NCI-H2171 treated with DMSO at 0.1 percent for 48 hours (cell line): ENCODE results near the gene NME4.

Source experiments
- DNase-seq: peaks from one replicate; lab custom pipeline; 2025; lab: John Stamatoyannopoulos, UW

The NME4 gene

GRCh38 chr16:363766-364490, 33.1 kb upstream of the NME4 start:
- DNase-seq = no peak

DNA sequence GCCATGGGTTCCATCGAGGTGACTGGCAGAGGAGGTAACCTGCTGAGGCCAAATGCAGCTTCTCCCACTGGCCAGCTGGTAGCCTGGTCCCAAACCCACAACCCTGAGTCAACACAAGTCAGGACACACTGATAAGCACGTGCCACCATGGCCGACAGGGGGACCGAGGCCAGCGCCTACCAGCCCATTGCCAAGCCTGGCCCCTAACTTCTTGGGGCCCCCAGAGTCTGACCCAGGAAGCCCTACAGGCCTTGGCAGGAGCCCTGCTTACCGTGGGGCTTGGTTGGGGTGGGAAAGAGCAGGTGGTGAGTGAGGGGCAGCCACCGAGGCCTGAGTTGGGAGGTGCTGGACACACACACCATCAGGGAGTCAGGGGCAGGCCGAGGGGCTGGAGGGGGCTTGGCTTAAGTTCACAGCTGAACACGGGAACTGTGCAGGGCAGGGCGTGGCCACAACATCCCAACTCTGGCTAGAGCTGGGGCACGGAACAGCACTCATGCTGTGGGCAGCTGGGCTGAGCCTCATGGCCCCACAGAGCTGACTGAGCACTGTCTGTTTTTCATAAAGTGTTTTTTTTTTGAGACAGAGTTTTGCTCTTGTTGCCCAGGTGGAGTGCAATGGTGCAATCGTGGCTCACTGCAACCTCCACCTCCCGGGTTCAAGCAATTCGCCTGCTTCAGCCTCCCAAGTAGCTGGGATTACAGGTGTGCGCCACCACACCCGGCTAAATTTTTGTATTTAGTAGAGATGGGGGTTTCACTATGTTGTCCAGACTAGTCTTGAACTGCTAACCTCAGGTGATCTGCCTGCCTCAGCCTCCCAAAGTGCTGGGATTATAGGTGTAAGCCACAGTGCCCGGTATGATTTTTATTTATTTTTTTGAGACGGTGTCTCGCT, 32.2 kb upstream of the NME4 start:
- DNase-seq = no peak

DNA sequence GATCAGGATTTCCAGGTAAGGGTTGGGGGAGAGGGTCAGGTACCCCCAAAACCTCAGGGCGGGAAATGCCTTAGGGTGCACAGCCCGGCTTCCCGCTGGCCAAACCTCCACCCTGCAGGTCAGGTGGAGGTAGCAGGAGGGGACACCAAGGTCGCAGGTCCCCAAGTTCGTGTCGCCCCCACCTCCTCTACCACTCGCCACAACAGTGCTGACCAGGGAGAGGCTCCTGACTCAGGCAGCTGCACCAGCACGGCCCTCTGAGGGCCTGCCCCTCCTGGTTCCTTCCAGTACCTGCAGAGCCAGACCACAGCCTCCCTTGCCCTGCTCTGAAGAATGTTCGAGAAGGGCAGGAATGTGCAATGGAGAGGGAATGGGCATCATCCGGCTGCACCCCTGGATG, 30.5 kb upstream of the NME4 start:
- no peak for DNase-seq

- no peak for DNase-seq
These were observed 29.6 kb upstream of the NME4 start for GRCh38 chr16:367333-367903.

- DNase-seq = no peak
These were observed 28.4 kb upstream of the NME4 start for GRCh38 chr16:368388-369158.

GRCh38 chr16:369275-369865, 27.6 kb upstream of the NME4 start:
- no peak for DNase-seq

DNA sequence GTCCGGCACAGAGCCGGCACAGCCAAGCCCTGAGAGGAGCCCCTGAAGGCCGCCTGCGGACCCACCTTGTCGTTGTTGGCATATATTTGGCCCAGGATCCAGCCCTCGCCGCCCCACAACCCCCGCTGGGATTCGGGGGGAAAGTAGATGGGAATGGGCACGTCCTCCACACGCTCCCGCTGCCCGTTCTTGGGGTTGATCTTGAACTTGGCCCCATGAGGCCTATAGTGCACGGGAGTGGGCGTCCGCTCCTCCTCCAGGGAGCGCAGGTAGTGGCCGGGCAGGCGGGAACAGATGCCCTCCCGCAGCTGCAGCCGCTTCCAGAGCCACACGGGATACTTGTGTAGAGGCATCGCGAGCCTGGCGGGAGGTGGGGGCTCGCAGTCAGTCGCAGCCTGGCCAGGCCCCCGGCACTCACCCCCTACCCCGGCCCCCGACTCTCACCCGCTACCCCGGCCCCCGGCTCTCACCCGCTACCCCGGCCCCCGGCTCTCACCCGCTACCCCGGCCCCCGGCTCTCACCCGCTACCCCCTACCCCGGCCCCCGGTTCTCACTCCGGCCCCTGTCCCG, 27.0 kb upstream of the NME4 start:
- peak; percentile 28 for DNase-seq

GRCh38 chr16:370443-370842, 26.6 kb upstream of the NME4 start, which contains the start of gene MRPL28:
Gene MRPL28 (minus strand): TSS chr16:370538. CDS start chr16:370218, 320 bp downstream.
- DNase-seq = peak; percentile 95

DNA sequence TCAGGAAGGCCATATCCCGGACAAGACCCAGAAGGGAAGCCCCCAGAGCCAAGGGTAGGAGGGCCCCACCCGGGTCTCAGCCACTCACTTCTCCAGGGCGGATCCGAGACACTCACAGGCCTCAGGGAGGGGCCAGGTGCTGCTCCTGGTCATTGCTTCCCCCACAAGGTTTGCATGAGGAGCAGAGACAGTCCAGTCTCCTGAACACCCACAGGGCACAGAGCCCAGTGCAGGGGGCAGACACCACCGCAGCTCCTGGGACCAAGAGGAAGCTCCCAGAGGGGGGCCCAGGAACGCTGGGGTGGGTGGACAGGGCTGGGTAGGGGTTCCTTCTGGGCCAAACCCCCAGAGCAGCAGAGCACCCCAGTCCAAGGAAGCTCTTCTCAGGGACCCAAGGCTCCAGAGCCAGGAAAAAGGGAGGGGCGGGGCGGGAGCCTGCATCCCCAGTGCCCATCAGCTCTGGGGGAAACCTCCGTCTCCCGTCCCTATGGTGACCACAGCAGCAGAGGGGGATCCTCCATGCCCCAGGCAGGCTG, 26.0 kb upstream of the NME4 start:
- DNase-seq = no peak

DNA sequence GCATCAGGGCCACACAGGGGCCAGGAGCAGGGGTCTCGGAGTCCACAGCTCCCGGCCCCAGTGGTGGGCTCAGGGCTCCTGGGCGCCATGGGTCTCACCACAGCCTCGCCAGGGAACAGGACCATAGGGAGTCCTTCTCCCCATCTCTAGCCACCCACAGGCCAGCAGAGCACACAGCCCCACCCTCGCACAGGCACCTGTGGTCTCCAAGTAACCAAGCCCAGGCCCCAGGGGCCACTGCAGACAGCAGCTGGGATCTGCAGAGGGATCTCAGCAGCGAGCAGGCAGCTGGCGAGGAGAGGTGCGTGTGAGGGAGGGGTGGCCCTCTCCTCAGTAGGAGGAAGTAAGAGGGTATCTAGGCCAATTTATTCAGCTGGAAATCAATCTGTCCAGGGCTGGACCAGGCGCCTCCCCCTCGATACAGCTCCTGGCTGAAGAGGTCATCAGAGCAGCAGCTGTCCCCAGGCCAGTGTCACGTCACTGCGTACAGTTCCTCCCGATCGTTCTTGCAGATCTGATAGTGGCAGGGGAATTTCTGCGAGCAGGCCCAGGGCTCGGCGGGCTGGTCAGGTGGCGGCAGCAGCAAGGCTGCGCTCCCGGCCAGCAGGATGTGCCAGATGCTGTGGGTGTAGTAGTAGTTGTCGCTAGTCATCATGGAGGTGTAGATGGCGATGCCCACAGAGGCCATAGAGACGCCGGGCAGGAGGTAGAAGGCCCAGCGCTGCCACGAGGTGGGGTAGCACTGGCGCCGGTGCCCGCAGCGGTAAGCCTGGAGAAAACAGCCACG, 25.3 kb upstream of the NME4 start:
- DNase-seq = peak; percentile 82

GRCh38 chr16:372302-372983, 24.6 kb upstream of the NME4 start:
- DNase-seq = no peak

DNA sequence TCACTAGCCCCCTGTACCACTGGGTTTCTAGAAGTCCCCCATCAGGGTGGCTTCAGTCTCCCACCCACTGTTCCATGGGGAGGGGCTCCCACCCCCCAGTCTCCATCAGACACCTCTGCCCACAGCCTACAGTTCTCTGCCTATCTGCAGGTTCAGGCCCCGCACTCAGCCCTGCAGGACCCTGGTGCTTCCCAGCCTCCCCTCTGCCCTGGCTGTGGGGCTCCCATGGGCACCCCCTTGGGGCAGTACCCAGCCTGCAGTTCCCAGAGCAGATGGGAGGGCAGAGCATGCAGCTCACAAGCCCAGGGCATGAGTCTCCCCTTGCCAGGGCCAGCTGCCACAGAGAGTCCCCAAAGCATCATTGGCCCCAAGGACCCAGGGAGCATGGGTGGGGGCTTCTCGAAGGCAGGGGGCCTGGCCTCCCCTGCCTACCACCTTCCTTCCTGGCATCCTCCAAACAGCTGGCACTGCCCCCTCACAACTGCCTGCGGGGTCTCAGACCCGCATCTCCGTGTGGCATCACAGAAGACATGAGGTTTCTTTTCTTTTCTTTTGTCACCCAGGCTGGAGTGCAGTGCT, 23.9 kb upstream of the NME4 start:
- DNase-seq = no peak

DNA sequence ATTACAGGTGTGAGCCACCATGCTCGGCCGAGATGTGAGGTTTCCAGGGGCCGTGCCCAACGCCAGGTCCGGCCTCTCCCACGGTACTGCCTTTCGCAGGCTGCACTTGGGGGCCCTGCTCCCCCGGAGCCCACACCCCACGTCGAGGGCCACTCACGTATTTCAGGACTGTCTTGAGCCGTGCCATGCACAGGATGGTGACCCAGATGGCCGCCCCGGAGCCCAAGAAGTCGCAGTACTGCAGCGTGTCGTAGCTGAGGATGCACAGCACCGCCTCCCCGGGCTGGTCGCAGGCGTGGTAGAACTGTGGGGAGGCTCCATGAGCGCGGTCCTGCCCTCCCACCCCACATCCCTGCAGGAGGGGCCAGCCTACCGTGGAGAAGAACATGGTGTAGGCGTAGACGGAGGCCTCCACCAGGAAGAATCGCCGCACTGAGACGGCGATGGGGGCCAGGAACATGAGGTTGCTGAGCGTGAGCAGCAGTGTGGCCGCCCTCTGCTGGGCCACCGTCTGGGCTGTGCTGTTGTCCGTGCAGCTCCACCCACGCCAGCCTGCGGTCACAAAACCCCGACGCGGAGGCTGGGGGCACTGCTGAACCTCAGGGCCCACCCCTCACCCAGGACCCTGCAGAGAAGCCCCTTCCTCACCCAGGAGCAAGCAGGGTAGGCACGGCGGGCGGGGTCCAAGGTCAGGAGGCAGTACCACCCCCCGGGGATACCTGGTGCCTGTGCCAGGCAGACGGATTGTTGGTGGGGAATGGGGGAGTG, 23.0 kb upstream of the NME4 start:
- DNase-seq = no peak

GRCh38 chr16:374616-374926, 22.4 kb upstream of the NME4 start:
- no peak for DNase-seq

DNA sequence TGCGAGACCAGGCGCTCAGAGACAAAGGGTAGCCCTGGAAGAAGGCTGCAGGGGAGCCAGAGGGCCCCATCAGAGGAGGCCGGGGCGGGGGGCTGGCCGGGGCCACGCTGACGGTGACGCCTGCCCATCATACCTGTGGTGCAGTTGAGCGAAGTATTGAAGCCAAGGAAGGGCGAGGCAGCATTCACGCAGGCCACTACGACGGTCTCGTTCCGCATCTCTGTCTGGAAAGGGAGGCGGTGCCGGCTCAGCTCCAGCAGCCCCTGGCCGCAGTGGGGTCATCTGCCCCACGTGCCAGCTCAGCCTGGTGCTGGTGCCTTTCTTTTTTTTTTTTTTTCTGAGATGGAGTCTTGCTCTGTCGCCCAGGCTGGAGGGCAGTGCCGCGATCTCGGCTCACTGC, 21.8 kb upstream of the NME4 start:
- DNase-seq = no peak

DNA sequence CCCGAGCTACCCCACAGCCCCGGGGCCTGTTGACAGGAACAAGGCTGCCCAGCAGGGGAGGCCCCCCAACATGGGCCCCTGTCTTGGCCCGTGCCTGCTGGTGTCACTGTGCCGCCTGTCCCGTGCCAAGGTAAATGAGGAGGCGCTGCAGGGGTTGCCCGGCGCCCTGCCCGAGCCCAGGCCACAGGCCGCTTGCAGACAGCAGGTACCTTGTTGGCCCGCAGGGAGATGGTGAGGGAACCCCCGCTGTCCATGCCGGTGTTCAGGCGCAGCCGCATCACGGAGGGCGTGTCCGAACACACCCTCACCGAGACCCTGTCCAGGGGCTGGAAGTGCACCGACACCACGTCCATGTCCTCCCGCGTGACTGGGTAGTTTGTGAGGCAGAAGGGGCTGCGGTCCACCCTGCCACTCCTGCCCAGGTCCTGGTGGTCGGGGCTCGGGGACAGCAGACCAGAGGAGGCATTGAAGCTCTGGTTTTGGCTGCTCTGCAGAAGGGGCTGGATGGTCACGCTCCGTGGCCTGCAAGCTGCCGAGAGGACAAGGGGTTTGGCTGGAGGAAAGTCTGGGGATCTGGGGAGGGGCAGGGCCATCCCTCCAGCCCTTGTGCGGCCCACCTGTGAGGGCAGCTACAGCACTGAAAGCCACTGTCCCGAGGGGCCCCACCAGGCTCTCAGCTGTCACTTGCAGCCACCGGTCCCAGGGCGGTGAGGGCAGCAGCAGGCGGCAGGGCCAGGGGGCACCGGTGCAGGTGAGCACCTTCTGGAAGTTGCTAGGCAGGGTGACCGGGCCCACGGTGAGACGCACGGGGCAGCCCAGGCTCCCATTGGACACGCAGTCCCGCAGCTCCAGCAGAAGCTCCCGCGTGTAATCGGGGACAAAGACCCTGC, 20.8 kb upstream of the NME4 start:
- DNase-seq = no peak

- DNase-seq = no peak
These were observed 20.1 kb upstream of the NME4 start for GRCh38 chr16:376817-377418.
